ENCODE results near the gene JMJD7.
A peak's percentile ranks its signal among the peaks of the same experiment; 100 is the strongest.

The JMJD7 gene

GRCh38 chr15:41827880-41828806 lies at the start of gene JMJD7:
TSS of gene JMJD7 (plus strand) at chr15:41828092. CDS start at chr15:41828125, 33 bp downstream.
- DNase-seq (ENCODE audit: insufficient read length, low spot score) (peak; percentile 95), FAIRE-seq (peak; percentile 61)

GRCh38 chr15:41778521-41778920 lies 49.4 kb upstream of the JMJD7 start:
- FAIRE-seq (no peak), DNase-seq (ENCODE audit: insufficient read length, low spot score) (no peak)

- FAIRE-seq (peak; percentile 62), DNase-seq (ENCODE audit: insufficient read length, low spot score) (no peak)
Observed at GRCh38 chr15:41779662-41780157, 48.2 kb upstream of the JMJD7 start.

- no peak for DNase-seq (ENCODE audit: insufficient read length, low spot score)
- FAIRE-seq: peak; percentile 37
Observed at GRCh38 chr15:41780266-41780665, 47.6 kb upstream of the JMJD7 start.

- DNase-seq (ENCODE audit: insufficient read length, low spot score) (no peak), FAIRE-seq (peak; percentile 45)
Observed at GRCh38 chr15:41780727-41781126, 47.2 kb upstream of the JMJD7 start.

- FAIRE-seq (no peak), DNase-seq (ENCODE audit: insufficient read length, low spot score) (no peak)
Observed at GRCh38 chr15:41782371-41783282, 45.3 kb upstream of the JMJD7 start.

- no peak for DNase-seq (ENCODE audit: insufficient read length, low spot score)
- no peak for FAIRE-seq
Observed at GRCh38 chr15:41783296-41783695, 44.6 kb upstream of the JMJD7 start.

- DNase-seq (ENCODE audit: insufficient read length, low spot score) (no peak), FAIRE-seq (no peak)
Observed at GRCh38 chr15:41788262-41788661, 39.6 kb upstream of the JMJD7 start.

- FAIRE-seq (no peak), DNase-seq (ENCODE audit: insufficient read length, low spot score) (no peak)
Observed at GRCh38 chr15:41789236-41789635, 38.7 kb upstream of the JMJD7 start.

GRCh38 chr15:41789662-41790061 lies 38.2 kb upstream of the JMJD7 start:
- DNase-seq (ENCODE audit: insufficient read length, low spot score) (no peak), FAIRE-seq (no peak)

- no peak for DNase-seq (ENCODE audit: insufficient read length, low spot score)
Observed at GRCh38 chr15:41790169-41790568, 37.7 kb upstream of the JMJD7 start.

GRCh38 chr15:41790756-41791546 lies 36.9 kb upstream of the JMJD7 start:
- FAIRE-seq (no peak), DNase-seq (ENCODE audit: insufficient read length, low spot score) (no peak)

More at GRCh38 chr15:41790169-41790568, 37.7 kb upstream of the JMJD7 start:
- FAIRE-seq: no peak

GRCh38 chr15:41791547-41791937 lies 36.4 kb upstream of the JMJD7 start:
- FAIRE-seq (no peak), DNase-seq (ENCODE audit: insufficient read length, low spot score) (no peak)

- DNase-seq (ENCODE audit: insufficient read length, low spot score) (no peak), FAIRE-seq (no peak)
Observed at GRCh38 chr15:41792000-41792637, 35.8 kb upstream of the JMJD7 start.

- no peak for DNase-seq (ENCODE audit: insufficient read length, low spot score)
- FAIRE-seq: no peak
Observed at GRCh38 chr15:41794081-41794480, 33.8 kb upstream of the JMJD7 start.

- FAIRE-seq: no peak
- no peak for DNase-seq (ENCODE audit: insufficient read length, low spot score)
Observed at GRCh38 chr15:41795996-41796856, 31.7 kb upstream of the JMJD7 start.

- DNase-seq (ENCODE audit: insufficient read length, low spot score): no peak
- no peak for FAIRE-seq
Observed at GRCh38 chr15:41797201-41797944, 30.5 kb upstream of the JMJD7 start.
